Mammary epithelial cell (primary cell): Measurements from ENCODE around the gene AVPI1.
A peak's percentile ranks its signal among the peaks of the same experiment; 100 is the strongest.

ENCODE experiments used
- EZH2 ChIP-seq: IDR thresholded peaks from 2 replicates; pipeline ENCODE4 v1.6.1; 2012; ENCODE audit warnings: low read length, inconsistent platforms, borderline replicate concordance
- TF ChIP-seq, protein P1 (sequence below), 2 donors: IDR thresholded peaks in 1 of 2; conservative IDR thresholded peaks in 1 of 2; 2 replicates each; pipeline ENCODE4 v1.5.1; 2011 to 2012; ENCODE audit warnings: inconsistent platforms in 2 of 2, low read length in 2 of 2, mild to moderate bottlenecking in 2 of 2, control low read depth in 1 of 2, low read depth in 1 of 2; ENCODE audit not compliant: insufficient read depth in 1 of 2; ENCODE audit errors: extremely low read depth in 1 of 2

DNA sequence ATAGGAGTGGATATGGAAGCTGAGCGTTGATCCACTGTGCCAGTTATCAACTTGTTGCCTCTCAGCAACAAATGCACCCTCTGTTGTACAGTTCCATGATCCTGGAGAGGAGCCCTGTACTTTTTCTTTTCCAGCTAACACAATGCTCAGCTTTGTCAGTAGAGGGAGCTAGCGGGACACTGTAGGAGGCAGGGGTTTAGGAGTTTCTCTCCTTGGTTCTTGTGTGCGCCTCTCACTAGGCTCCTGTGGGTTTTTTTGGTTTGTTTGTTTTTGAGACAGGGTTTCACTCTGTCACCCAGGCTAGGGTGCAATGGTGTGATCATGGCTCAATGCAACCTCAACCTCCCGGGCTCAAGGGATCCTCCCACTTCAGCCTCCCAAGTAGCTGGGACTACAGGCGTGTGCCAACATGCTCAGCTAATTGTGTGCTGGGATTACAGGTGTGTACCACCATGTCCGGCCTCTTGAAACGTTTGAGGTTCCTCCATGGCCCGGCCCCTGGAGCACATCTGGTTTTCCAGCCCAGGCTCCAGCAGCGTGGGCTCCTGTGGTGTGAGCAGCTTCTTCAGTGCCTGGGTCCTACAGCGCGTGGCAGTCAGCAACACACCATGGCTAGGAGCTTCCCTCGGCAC is 14.5 kb upstream of the AVPI1 start:
- TF ChIP-seq, protein P1, sequence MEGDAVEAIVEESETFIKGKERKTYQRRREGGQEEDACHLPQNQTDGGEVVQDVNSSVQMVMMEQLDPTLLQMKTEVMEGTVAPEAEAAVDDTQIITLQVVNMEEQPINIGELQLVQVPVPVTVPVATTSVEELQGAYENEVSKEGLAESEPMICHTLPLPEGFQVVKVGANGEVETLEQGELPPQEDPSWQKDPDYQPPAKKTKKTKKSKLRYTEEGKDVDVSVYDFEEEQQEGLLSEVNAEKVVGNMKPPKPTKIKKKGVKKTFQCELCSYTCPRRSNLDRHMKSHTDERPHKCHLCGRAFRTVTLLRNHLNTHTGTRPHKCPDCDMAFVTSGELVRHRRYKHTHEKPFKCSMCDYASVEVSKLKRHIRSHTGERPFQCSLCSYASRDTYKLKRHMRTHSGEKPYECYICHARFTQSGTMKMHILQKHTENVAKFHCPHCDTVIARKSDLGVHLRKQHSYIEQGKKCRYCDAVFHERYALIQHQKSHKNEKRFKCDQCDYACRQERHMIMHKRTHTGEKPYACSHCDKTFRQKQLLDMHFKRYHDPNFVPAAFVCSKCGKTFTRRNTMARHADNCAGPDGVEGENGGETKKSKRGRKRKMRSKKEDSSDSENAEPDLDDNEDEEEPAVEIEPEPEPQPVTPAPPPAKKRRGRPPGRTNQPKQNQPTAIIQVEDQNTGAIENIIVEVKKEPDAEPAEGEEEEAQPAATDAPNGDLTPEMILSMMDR (conservative IDR thresholded peaks at IDR 0.05 in 1 of 2, IDR thresholded peaks at IDR 0.05 in 1 of 2; ENCODE audit: extremely low read depth in 1 of 2, insufficient read depth in 1 of 2, low read depth in 1 of 2, low read length in 2 of 2) = peak; percentile 93 to 95
- TF ChIP-seq EZH2 = no peak
